ENCODE measurements around the gene USP53. TPM values are rescaled to one million over a fixed set of nuclear protein-coding genes. Genes with fewer than 3 reads are reported as not detected.

USP53 gene
- total and polyA plus RNA-seq, 2 of the 13 experiments (the other 11 are each of a cell fraction or from before 2014, with no cell fraction given) = 5.3 to 8.1 TPM

DNA sequence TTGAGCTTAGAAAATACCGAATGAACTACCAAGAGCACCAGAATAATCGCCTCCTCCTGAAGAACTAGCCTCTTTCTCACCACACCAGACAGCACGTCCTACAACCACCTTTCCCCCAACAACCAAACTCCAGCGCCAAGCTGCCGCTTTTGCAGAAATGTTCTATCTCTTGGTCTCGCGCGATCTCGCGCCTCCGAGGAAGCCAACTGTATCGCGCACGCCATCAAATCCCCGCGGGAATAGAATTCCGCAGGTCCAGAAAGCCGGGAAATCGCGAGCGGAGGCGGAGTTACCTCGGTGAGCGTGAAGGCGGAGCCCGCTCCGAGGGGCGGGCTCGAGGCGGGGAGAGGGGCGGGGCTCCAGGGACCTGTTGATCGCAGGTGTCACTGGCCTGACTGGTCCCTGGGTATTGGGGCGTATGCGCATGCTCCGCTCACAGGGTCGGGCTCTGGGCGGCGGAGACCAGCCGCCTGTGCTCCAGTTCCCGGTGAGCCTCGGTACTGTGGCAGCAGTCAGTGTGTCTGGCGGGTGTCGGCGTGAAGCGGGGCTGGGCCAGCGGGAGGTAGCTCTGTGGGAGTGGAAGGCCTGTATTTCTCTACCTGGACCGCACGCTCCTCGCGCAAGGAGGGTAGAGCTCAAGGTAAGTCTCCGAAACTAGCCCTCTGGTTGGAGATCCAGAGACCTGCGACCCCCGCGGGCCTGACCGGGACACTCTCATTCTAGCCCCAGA is at the start of gene USP53 (continued):
- TF ChIP-seq, protein P1, sequence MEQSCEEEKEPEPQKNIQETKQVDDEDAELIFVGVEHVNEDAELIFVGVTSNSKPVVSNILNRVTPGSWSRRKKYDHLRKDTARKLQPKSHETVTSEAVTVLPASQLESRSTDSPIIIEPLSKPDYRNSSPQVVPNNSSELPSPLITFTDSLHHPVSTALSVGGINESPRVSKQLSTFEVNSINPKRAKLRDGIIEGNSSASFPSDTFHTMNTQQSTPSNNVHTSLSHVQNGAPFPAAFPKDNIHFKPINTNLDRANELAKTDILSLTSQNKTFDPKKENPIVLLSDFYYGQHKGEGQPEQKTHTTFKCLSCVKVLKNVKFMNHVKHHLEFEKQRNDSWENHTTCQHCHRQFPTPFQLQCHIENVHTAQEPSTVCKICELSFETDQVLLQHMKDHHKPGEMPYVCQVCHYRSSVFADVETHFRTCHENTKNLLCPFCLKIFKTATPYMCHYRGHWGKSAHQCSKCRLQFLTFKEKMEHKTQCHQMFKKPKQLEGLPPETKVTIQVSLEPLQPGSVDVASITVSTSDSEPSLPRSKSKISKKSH (CRISPR knock-in tag; IDR thresholded peaks at IDR 0.05; ENCODE audit: borderline replicate concordance) = peak; percentile 60; the same call in 1 of the 2 replicates
- TF ChIP-seq MATR3 (CRISPR knock-in tag; IDR thresholded peaks at IDR 0.05) (no peak), XBP1 (CRISPR knock-in tag; IDR thresholded peaks at IDR 0.05) (0 out of 2 replicates have a peak, but pooled peaks have one; percentile 26), SOX6 (IDR thresholded peaks at IDR 0.05) (no peak), SOX6 (CRISPR knock-in tag; IDR thresholded peaks at IDR 0.05) (peak; percentile 52), RAD21 (CRISPR knock-in tag; IDR thresholded peaks at IDR 0.05) (peak; percentile 44; the same call in 1 of the 2 replicates), ARNTL (CRISPR knock-in tag; IDR thresholded peaks at IDR 0.05) (peak; percentile 26), HHEX (CRISPR knock-in tag; IDR thresholded peaks at IDR 0.05) (no peak), SP140L (CRISPR knock-in tag; IDR thresholded peaks at IDR 0.05; ENCODE audit: borderline replicate concordance) (no peak; the same call in 1 of the 2 replicates), ZKSCAN5 (CRISPR knock-in tag; IDR thresholded peaks at IDR 0.05) (peak; percentile 49; the same call in 1 of the 2 replicates), ZFP36 (IDR thresholded peaks at IDR 0.05; ENCODE audit: borderline replicate concordance, low read depth, low read length, partially characterized antibody) (no peak), ZSCAN31 (CRISPR knock-in tag; IDR thresholded peaks at IDR 0.05; ENCODE audit: low read depth) (peak; percentile 82), ZFX (CRISPR knock-in tag; IDR thresholded peaks at IDR 0.05; ENCODE audit: low read depth) (peak; percentile 95), MIER3 (CRISPR knock-in tag; IDR thresholded peaks at IDR 0.05; ENCODE audit: borderline replicate concordance) (peak; percentile 32; the same call in 1 of the 2 replicates), ZNF44 (CRISPR knock-in tag; IDR thresholded peaks at IDR 0.05) (peak; percentile 22; the same call in 1 of the 2 replicates), RFX5 (IDR thresholded peaks at IDR 0.05; ENCODE audit: low read depth, low read length) (no peak), PTBP1 (IDR thresholded peaks at IDR 0.05; ENCODE audit: low read depth, low read length, poor library complexity, severe bottlenecking) (no peak)
- TF ChIP-seq, protein P2, sequence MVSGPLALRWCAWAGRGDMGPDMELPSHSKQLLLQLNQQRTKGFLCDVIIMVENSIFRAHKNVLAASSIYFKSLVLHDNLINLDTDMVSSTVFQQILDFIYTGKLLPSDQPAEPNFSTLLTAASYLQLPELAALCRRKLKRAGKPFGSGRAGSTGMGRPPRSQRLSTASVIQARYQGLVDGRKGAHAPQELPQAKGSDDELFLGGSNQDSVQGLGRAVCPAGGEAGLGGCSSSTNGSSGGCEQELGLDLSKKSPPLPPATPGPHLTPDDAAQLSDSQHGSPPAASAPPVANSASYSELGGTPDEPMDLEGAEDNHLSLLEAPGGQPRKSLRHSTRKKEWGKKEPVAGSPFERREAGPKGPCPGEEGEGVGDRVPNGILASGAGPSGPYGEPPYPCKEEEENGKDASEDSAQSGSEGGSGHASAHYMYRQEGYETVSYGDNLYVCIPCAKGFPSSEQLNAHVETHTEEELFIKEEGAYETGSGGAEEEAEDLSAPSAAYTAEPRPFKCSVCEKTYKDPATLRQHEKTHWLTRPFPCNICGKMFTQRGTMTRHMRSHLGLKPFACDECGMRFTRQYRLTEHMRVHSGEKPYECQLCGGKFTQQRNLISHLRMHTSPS (CRISPR knock-in tag; IDR thresholded peaks at IDR 0.05; ENCODE audit: low read depth) = no peak; the same call in 1 of the 2 replicates
- TF ChIP-seq, protein P3, sequence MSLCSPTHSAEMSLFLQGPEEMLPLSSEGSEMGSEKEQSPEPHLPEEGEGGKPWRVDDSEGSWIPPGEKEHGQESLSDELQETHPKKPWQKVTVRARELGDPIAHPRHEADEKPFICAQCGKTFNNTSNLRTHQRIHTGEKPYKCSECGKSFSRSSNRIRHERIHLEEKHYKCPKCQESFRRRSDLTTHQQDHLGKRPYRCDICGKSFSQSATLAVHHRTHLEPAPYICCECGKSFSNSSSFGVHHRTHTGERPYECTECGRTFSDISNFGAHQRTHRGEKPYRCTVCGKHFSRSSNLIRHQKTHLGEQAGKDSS (CRISPR knock-in tag; IDR thresholded peaks at IDR 0.05; ENCODE audit: borderline replicate concordance, low read depth) = 0 out of 2 replicates have a peak, but pooled peaks have one; percentile 13
- TF ChIP-seq, protein P4, sequence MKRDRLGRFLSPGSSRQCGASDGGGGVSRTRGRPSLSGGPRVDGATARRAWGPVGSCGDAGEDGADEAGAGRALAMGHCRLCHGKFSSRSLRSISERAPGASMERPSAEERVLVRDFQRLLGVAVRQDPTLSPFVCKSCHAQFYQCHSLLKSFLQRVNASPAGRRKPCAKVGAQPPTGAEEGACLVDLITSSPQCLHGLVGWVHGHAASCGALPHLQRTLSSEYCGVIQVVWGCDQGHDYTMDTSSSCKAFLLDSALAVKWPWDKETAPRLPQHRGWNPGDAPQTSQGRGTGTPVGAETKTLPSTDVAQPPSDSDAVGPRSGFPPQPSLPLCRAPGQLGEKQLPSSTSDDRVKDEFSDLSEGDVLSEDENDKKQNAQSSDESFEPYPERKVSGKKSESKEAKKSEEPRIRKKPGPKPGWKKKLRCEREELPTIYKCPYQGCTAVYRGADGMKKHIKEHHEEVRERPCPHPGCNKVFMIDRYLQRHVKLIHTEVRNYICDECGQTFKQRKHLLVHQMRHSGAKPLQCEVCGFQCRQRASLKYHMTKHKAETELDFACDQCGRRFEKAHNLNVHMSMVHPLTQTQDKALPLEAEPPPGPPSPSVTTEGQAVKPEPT (CRISPR knock-in tag; IDR thresholded peaks at IDR 0.05; ENCODE audit: low read depth) = no peak; the same call in 1 of the 2 replicates
- TF ChIP-seq, protein P5, sequence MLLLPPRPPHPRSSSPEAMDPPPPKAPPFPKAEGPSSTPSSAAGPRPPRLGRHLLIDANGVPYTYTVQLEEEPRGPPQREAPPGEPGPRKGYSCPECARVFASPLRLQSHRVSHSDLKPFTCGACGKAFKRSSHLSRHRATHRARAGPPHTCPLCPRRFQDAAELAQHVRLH (CRISPR knock-in tag; IDR thresholded peaks at IDR 0.05; ENCODE audit: borderline replicate concordance, low read depth) = peak; percentile 30; the same call in 1 of the 2 replicates
